Keratinocyte (primary cell): ENCODE data around the gene MFSD1. TPM values are rescaled to one million over a fixed set of nuclear protein-coding genes. Genes with fewer than 3 reads are reported as not detected.
A peak's percentile ranks its signal among the peaks of the same experiment; 100 is the strongest.
"Not testable (repeated sequence)": the region's sequence is repeated elsewhere in the genome, so short reads cannot be mapped to it uniquely, and the experiment has no call there.

ENCODE experiments used
- DNase-seq: peaks from one replicate; pipeline ENCODE4 v3.0.0-alpha.2; 2011; ENCODE audit warnings: low read depth, missing footprints, low spot score
- FAIRE-seq: peaks from 2 replicates; lab custom pipeline; 2011; peaks lifted over from hg19 to GRCh38; lab: Jason Lieb, UNC
- H2AFZ ChIP-seq: 2 replicates; pipeline ENCODE4 v1.6.0; 2012; ENCODE audit warnings: low read length, control low read depth, inconsistent platforms; ENCODE audit not compliant: control insufficient read depth
- H3K27ac ChIP-seq: 2 replicates; pipeline ENCODE4 v1.5.1; 2011; ENCODE audit warnings: low read length; ENCODE audit not compliant: control insufficient read depth, insufficient read depth
- H3K27me3 ChIP-seq: 3 replicates; pipeline ENCODE4 v1.6.0; 2011; ENCODE audit warnings: low read length; ENCODE audit not compliant: control insufficient read depth, insufficient read depth; ENCODE audit errors: extremely low read depth
- H3K36me3 ChIP-seq, 2 experiments: 2 replicates in 1 of 2; 3 replicates in 1 of 2; pipeline ENCODE4 v1.5.1; 2011; ENCODE audit warnings: low read length in 2 of 2, mild to moderate bottlenecking in 1 of 2; ENCODE audit not compliant: control insufficient read depth in 2 of 2, insufficient read depth in 2 of 2; ENCODE audit errors: extremely low read depth in 1 of 2
- H3K4me1 ChIP-seq: 3 replicates; pipeline ENCODE4 v1.5.1; 2011; ENCODE audit warnings: low read length; ENCODE audit not compliant: control insufficient read depth, insufficient read depth; ENCODE audit errors: extremely low read depth
- H3K4me2 ChIP-seq: 3 replicates; pipeline ENCODE4 v1.6.0; 2011; ENCODE audit warnings: low read depth, low read length; ENCODE audit not compliant: control insufficient read depth, insufficient read depth; ENCODE audit errors: extremely low read depth
- H3K4me3 ChIP-seq, 3 experiments: fragments of 200-600 bp in 1 of 3; sonication (generic) in 1 of 3; 2 replicates in 2 of 3; 3 replicates in 1 of 3; pipeline ENCODE4 v1.5.1; 2011 to 2016; ENCODE audit warnings: low read length in 3 of 3, mild to moderate bottlenecking in 3 of 3, control low read depth in 2 of 3, inconsistent platforms in 1 of 3, low read depth in 1 of 3, mixed read lengths in 1 of 3, mixed run types in 1 of 3, moderate library complexity in 1 of 3; ENCODE audit not compliant: control insufficient read depth in 2 of 3, insufficient read depth in 2 of 3; ENCODE audit errors: extremely low read depth in 1 of 3
- H3K79me2 ChIP-seq: 2 replicates; pipeline ENCODE4 v1.6.0; 2012; ENCODE audit warnings: low read length; ENCODE audit not compliant: control insufficient read depth, insufficient read depth
- H3K9ac ChIP-seq: 3 replicates; pipeline ENCODE4 v1.6.0; 2011; ENCODE audit warnings: low read length; ENCODE audit not compliant: control insufficient read depth, insufficient read depth; ENCODE audit errors: extremely low read depth
- H3K9me1 ChIP-seq: 3 replicates; pipeline ENCODE4 v1.6.0; 2011; ENCODE audit warnings: low read length; ENCODE audit not compliant: control insufficient read depth, insufficient read depth; ENCODE audit errors: extremely low read depth
- H3K9me3 ChIP-seq: 2 replicates; pipeline ENCODE4 v1.5.1; 2012; ENCODE audit warnings: low read depth, low read length; ENCODE audit not compliant: control insufficient read depth
- H4K20me1 ChIP-seq: 3 replicates; pipeline ENCODE4 v1.6.0; 2011; ENCODE audit warnings: low read length; ENCODE audit not compliant: control insufficient read depth, insufficient read depth; ENCODE audit errors: extremely low read depth
- EZH2 ChIP-seq: IDR thresholded peaks from one replicate; pipeline ENCODE4 v1.6.1; 2012; ENCODE audit warnings: inconsistent platforms, mild to moderate bottlenecking, low read length, moderate library complexity
- dilution Hi-C: fragments of 300-500 bp; cut with MboI; formaldehyde crosslinking; loops from one replicate; pipeline ENCODE4 v1.7.0; 2020; ENCODE audit warnings: low sequenced_read_pairs; ENCODE audit not compliant: extremely low pct_ligation_motif_present
- polyA plus RNA-seq, 5 experiments: library from polyadenylated mRNA; depleted of rRNA in 3 of 5; stranded (reverse) in 3 of 5; stranded (forward) in 1 of 5; unstranded in 1 of 5; fragments of >200 nt; gene quantifications; 1 replicate in 1 of 5; 2 replicates in 3 of 5; 3 replicates in 1 of 5; pipeline versions ENCODE4 v1.2.1 to v1.2.3, GENCODE V29; 2011 to 2012; ENCODE audit warnings: missing spikeins in 2 of 5, low read depth in 1 of 5, low replicate concordance in 1 of 5
- TF ChIP-seq, protein P1 (sequence below), 3 experiments: IDR thresholded peaks in 1 of 3; conservative IDR thresholded peaks in 1 of 3; optimal IDR thresholded peaks in 1 of 3; 2 replicates in 2 of 3; 3 replicates in 1 of 3; pipeline versions ENCODE3 to v1.5.1; 2011; ENCODE audit warnings: low read length in 3 of 3, mild to moderate bottlenecking in 3 of 3, moderate library complexity in 2 of 3, control low read depth in 1 of 3, inconsistent platforms in 1 of 3; ENCODE audit not compliant: insufficient read depth in 2 of 3; ENCODE audit errors: extremely low read depth in 1 of 3

Gene MFSD1
- polyA plus RNA-seq, 1 donor (not counting 4 experiments of a cell fraction or from before 2014, with no cell fraction given), result 49.8 TPM

DNA sequence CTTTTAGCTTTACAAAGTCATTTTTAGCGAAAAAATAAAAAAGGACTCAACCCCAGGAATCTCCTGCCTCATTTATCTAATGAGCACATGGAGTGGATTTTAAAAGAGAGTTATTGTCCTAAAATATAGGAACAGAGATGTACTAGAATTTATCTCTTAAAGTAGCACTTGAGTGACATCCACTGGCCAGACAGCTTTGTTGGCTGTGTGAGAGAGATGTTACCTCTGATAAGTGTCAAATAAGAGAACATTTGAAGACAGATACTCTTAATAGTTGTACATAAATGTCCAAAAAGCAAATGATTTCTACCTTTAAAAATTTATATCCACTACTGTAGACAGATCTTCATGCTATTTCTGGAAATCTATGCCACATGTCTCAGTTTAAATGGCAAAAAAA is 12.3 kb upstream of the MFSD1 start:
- peaks cover 6% of the 10 kb centered on the region for H3K4me1 ChIP-seq
- H3K27me3 ChIP-seq, result no peaks in the 10 kb centered on the region
- dilution Hi-C loops, result loop anchor here (10.0 kb wide), 1 partner anchor 75 kb away; no protein-coding TSS in a partner anchor
- H3K4me3 ChIP-seq, result no peak overlapping the region
- no peaks in the 10 kb centered on the region for H4K20me1 ChIP-seq
- H2AFZ ChIP-seq, result no peak overlapping the region
- TF ChIP-seq, protein P1, sequence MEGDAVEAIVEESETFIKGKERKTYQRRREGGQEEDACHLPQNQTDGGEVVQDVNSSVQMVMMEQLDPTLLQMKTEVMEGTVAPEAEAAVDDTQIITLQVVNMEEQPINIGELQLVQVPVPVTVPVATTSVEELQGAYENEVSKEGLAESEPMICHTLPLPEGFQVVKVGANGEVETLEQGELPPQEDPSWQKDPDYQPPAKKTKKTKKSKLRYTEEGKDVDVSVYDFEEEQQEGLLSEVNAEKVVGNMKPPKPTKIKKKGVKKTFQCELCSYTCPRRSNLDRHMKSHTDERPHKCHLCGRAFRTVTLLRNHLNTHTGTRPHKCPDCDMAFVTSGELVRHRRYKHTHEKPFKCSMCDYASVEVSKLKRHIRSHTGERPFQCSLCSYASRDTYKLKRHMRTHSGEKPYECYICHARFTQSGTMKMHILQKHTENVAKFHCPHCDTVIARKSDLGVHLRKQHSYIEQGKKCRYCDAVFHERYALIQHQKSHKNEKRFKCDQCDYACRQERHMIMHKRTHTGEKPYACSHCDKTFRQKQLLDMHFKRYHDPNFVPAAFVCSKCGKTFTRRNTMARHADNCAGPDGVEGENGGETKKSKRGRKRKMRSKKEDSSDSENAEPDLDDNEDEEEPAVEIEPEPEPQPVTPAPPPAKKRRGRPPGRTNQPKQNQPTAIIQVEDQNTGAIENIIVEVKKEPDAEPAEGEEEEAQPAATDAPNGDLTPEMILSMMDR (optimal IDR thresholded peaks at IDR 0.05 in 1 of 3, IDR thresholded peaks at IDR 0.05 in 1 of 3, conservative IDR thresholded peaks at IDR 0.05 in 1 of 3; ENCODE audit: extremely low read depth in 1 of 3, insufficient read depth in 2 of 3, low read length in 3 of 3), result peak in 1 of 3 experiments; percentile 29
- no peak for TF ChIP-seq EZH2
- no peak for FAIRE-seq
- no peaks in the 10 kb centered on the region for H3K79me2 ChIP-seq
- H3K27ac ChIP-seq, result no peak overlapping the region
- H3K9me3 ChIP-seq, result peaks cover 1% of the 10 kb centered on the region
- no peak overlapping the region for H3K9ac ChIP-seq
- no peaks in the 10 kb centered on the region for H3K9me1 ChIP-seq
- H3K4me2 ChIP-seq, result no peak overlapping the region
- H3K36me3 ChIP-seq, result no peaks in the 10 kb centered on the region
- DNase-seq, result no peak

DNA sequence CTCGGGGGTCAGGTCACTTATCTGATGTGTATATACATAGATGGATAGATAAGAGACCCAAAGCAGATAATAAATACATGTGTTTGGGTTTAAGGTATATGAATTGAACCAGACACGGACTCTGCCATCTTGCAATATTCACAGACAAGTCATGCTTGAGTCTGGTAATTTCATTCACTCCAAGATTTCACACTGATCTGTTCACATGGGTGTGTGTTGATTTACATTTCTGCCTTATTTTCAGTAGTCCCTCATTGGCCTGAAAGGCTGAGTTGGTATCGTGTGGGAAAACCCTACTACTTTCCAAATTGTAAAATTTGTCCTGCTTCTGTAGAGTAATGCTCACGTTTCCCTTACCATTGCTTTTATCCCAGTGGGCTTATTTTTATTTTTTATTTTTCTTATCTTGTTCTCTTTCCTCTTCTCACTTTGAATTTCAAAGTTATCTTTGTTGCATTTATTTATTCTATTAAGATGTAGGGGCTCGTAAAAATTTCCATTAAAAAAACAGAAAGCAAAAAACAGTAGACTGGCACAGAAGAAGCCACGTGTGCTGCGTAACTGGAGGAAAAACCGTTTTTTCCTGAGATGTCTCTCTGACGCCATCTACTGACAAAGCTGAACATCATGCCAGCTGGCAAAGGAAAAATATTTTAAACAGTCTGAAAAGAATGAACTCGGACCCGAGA is 10.8 kb upstream of the MFSD1 start:
- TF ChIP-seq EZH2, result no peak
- TF ChIP-seq, protein P1 (optimal IDR thresholded peaks at IDR 0.05 in 1 of 3, IDR thresholded peaks at IDR 0.05 in 1 of 3, conservative IDR thresholded peaks at IDR 0.05 in 1 of 3; ENCODE audit: extremely low read depth in 1 of 3, insufficient read depth in 2 of 3, low read length in 3 of 3), result peak; percentile 70 to 75 (median 73)
- H3K9ac ChIP-seq, result no peak overlapping the region
- no peaks in the 10 kb centered on the region for H3K79me2 ChIP-seq
- FAIRE-seq (peak; percentile 85), DNase-seq (no peak)
- H3K9me3 ChIP-seq, result peaks cover 4% of the 10 kb centered on the region
- H4K20me1 ChIP-seq, result no peaks in the 10 kb centered on the region
- no peaks in the 10 kb centered on the region for H3K27me3 ChIP-seq
- no peaks in the 10 kb centered on the region for H3K36me3 ChIP-seq
- dilution Hi-C loops, result no loop called here
- no peaks in the 10 kb centered on the region for H3K9me1 ChIP-seq
- H3K4me2 ChIP-seq, result peak overlapping the region; percentile 54
- H3K4me3 ChIP-seq, result peak overlapping the region in 1 of 3 experiments; percentile 21
- H2AFZ ChIP-seq, result peak overlapping the region; percentile 57
- H3K4me1 ChIP-seq, result peaks cover 6% of the 10 kb centered on the region
- no peak overlapping the region for H3K27ac ChIP-seq

DNA sequence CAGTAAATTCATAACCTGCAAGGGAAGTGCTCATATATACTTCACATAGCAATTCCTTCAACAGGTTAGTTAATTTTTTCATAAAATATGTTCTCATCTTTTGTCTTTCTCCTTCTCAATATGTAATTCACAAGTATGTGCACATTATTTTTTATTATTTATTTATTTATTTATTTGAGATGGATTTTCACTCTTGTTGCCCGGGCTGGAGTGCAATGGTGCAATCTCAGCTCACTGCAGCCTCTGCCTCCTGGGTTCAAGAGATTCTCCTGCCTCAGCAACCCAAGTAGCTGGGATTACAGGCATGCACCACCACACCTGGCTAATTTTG is 10.3 kb upstream of the MFSD1 start:
- H3K9me1 ChIP-seq, H3K27ac ChIP-seq, FAIRE-seq, H3K4me1 ChIP-seq, H2AFZ ChIP-seq, H3K9ac ChIP-seq, H3K36me3 ChIP-seq, H3K4me3 ChIP-seq, H3K27me3 ChIP-seq, H4K20me1 ChIP-seq, dilution Hi-C loops, H3K9me3 ChIP-seq, H3K79me2 ChIP-seq, DNase-seq: not testable (repeated sequence)
- peak overlapping the region; percentile 54 for H3K4me2 ChIP-seq
